HCT116 (cell line): Measurements from ENCODE around the gene DDR2.

ENCODE experiments used
- CTCF ChIP-seq, 3 experiments: fragments of 200-600 bp in 1 of 3; sonication (generic) in 1 of 3; IDR thresholded peaks in 2 of 3; conservative IDR thresholded peaks in 1 of 3; 2 replicates each; pipeline ENCODE4 v1.5.1; 2012 to 2017; ENCODE audit warnings: low read depth in 2 of 3, low read length in 2 of 3, antibody characterized with exemption in 1 of 3, borderline replicate concordance in 1 of 3, control low read depth in 1 of 3, mild to moderate bottlenecking in 1 of 3, mixed read lengths in 1 of 3, mixed run types in 1 of 3, moderate library complexity in 1 of 3; ENCODE audit not compliant: insufficient read depth in 1 of 3
- JUND ChIP-seq: IDR thresholded peaks from 2 replicates; pipeline ENCODE4 v1.6.1; 2012
- POLR2A ChIP-seq: IDR thresholded peaks from 2 replicates; pipeline ENCODE4 v1.7.0; 2011; ENCODE audit warnings: borderline replicate concordance; ENCODE audit not compliant: insufficient read depth, insufficient read length; ENCODE audit errors: extremely low read depth

DNA sequence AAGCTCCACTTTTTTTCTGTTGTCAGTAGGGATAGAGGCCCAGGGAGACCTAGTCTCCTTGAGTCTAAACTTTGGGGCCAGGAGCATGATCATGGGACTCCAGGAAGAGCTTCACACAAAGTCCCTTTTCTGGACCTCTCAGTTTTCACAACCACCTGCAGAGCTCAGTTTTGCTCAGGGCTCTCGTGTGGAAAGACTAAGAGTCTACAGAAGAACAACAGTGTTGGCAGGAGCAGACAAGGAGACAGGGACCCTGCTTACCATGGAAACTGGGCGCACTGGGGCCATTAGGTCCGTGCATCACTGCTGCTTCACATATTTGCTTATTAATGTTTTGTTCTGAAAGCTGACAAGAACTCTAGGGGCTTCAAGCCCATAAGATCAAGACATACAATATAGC is 94.3 kb downstream of the DDR2 start:
- TF ChIP-seq CTCF (IDR thresholded peaks at IDR 0.05 in 2 of 3, conservative IDR thresholded peaks at IDR 0.05 in 1 of 3; ENCODE audit: borderline replicate concordance in 1 of 3, insufficient read depth in 1 of 3, low read depth in 2 of 3, low read length in 2 of 3), result no peak
- no peak for TF ChIP-seq POLR2A
- TF ChIP-seq JUND, result no peak
